ENCODE results near the gene AP4S1.

DNA sequence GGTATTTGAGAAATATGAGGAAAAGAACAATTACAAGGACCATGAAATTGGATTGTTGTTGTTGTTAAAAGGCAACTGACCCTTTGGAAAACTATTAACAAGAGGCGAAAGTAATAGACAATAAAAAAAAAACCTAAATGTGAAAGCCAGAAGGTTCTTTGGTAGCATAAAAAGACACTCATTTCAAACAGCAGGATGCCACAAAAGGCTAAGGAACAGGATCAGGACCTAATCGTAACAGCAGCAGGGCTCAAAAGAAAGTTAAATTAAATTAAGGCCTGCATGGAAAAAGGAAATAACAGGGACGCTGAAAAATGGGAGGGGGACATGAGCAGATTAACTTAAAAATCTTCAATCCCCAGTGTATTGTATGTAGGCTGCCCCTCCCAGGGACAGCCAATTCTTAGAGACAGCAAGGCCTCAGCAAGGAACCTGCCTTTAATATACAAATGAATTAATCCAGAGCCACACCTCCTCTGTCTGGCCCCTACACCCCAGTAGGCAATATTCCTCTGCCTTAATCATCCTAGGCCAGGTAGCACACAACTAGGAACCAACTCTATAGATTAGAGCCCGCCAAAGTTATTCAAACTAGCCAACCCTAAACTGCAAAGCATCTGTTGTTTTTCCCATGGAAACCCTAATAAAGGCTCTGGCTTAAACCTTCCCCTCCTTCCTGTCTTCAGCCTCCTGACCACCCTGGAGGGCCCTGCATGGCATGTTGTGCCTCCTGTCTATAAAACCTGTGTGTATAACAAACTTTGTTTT lies 28.4 kb upstream of the AP4S1 start:
- TF ChIP-seq, protein P1, sequence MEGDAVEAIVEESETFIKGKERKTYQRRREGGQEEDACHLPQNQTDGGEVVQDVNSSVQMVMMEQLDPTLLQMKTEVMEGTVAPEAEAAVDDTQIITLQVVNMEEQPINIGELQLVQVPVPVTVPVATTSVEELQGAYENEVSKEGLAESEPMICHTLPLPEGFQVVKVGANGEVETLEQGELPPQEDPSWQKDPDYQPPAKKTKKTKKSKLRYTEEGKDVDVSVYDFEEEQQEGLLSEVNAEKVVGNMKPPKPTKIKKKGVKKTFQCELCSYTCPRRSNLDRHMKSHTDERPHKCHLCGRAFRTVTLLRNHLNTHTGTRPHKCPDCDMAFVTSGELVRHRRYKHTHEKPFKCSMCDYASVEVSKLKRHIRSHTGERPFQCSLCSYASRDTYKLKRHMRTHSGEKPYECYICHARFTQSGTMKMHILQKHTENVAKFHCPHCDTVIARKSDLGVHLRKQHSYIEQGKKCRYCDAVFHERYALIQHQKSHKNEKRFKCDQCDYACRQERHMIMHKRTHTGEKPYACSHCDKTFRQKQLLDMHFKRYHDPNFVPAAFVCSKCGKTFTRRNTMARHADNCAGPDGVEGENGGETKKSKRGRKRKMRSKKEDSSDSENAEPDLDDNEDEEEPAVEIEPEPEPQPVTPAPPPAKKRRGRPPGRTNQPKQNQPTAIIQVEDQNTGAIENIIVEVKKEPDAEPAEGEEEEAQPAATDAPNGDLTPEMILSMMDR (IDR thresholded peaks at IDR 0.05) = no peak
- TF ChIP-seq ZFX (IDR thresholded peaks at IDR 0.05; ENCODE audit: borderline replicate concordance) = no peak

Measured in 22Rv1 (cell line).